GM12872 (cell line): ENCODE data around the gene SLC16A8.

Experiments
- CTCF ChIP-seq: IDR thresholded peaks from 3 replicates; pipeline ENCODE4 v1.5.1; 2011; ENCODE audit warnings: low read depth, mild to moderate bottlenecking, low read length, moderate library complexity; ENCODE audit not compliant: insufficient read depth

SLC16A8 gene

GRCh38 chr22:38127869-38128268 is 43.9 kb upstream of the SLC16A8 start:
- TF ChIP-seq CTCF, result no peak

GRCh38 chr22:38126928-38127668 is 43.1 kb upstream of the SLC16A8 start:
- TF ChIP-seq CTCF, result no peak

DNA sequence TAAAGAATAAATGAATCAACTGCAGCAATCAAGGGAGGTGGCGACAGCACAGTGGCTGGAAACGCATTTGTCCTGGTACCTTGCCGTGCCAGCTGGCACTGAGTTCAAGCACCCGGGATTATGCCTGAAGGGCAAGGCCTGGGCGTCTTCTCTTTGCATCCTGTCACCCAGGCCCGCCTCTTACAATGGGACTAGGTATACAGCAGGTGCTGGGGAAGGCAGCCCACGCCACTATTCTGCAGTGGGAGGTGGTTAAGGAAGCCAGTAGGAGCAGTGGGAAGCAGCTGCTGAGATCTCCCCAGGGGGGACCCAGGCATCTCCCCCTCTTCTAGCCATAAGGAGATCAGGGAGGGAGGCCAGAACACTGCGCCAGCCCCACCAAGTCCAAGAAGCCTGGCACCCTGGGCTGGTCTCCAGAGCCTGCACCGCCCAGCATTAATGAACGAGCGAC is 41.8 kb upstream of the SLC16A8 start:
- no peak for TF ChIP-seq CTCF

DNA sequence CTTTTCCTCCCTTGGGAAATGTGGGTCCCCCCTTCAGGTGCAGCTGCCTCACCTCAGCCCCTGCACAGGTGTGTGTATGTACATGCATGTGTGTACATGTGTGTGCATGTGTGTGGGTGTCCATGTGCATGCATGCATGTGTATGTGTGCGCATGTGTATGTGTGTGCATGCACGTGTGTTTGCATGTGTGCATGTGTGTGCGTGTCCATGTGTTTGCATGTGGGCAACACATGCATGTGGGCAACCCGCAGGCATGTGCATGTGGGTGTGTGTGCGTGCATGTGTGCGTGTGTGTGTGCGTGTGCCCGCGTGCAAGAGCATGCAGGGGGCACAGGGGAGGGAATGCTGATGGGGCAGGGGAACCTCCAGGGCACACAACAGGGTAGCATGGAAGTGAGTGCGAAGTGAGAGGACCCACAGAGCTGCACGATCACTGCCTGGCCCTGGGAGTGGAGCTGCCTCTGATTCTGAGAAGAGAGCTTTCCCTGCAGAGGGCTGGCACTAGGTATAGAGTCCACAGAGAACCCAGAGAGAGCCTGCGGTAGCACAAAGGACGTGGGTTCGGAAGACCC is 41.1 kb upstream of the SLC16A8 start:
- no peak for TF ChIP-seq CTCF

- TF ChIP-seq CTCF, result no peak
These were observed 40.4 kb upstream of the SLC16A8 start for GRCh38 chr22:38124236-38124974.

- TF ChIP-seq CTCF, result no peak
These were observed 38.6 kb upstream of the SLC16A8 start for GRCh38 chr22:38122616-38123015.

DNA sequence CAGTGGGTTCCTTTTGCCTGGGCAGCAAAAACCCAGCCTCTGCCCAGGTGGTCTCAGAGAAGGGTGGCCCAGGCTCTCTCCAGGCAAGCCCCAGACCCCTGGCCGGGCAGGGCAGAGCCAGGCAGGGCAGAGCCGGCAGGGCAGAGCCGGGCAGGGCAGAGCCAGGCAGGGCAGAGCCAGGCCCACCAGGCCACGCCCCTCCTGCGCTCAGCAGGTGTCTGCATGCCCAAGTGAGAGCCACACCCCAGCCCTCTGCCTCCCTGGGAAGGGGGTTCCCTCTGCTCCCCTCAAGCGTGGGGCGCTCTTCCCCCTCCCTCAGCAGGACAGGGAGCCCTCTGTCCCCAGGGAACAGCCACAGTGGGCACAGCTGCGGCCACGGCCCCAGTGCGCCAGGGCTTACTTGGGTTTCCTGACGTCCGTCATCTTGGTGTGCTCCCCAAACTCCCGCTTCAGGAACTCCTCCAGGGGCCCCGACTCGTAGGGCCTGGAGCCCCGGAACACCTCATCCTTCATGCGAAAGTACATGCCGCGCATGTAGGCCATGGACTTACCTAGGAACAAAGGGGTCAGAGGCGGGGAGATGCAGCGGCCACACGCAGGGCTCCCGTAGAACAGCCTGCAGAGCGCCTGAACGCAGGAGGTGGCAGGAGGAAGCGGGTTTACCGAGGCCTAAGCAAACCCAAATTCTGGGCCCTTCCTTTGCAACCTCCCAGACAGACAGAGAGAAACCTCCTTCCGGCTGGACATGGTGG is 36.6 kb upstream of the SLC16A8 start:
- TF ChIP-seq CTCF, result no peak
